ENCODE data around the gene BTBD10. TPM values are rescaled to one million over a fixed set of nuclear protein-coding genes. Genes with fewer than 3 reads are reported as not detected.
A peak's percentile ranks its signal among the peaks of the same experiment; 100 is the strongest.
"Not testable (repeated sequence)": the region's sequence is repeated elsewhere in the genome, so short reads cannot be mapped to it uniquely, and the experiment has no call there.

Gene BTBD10
- total and polyA plus RNA-seq, 2 experiments from 2014 or later, result 38.6 to 56.7 TPM

- Histone ChIP-seq H3K79me2 (ENCODE audit: insufficient read depth) (peaks cover 97% of the 10 kb centered on the region), H2AFZ (no peak overlapping the region), H3K27ac (peak overlapping the region; percentile 35; the same call in 1 of the 2 replicates), H3K4me3 (no peak overlapping the region), H3K4me2 (ENCODE audit: unreplicated experiment) (peak overlapping the region; percentile 35), H3K9ac (no peak overlapping the region), H4K20me1 (ENCODE audit: insufficient read depth) (no peaks in the 10 kb centered on the region), H3K27me3 (replicated peaks; ENCODE audit: insufficient read depth) (no peaks in the 10 kb centered on the region), H3F3A (ENCODE audit: insufficient read depth) (peaks cover 25% of the 10 kb centered on the region), H3K36me3 (ENCODE audit: low read depth) (no peaks in the 10 kb centered on the region), H3K4me1 (ENCODE audit: insufficient read depth) (peaks cover 40% of the 10 kb centered on the region), H3K9me3 (ENCODE audit: low read depth) (no peaks in the 10 kb centered on the region), H3K9me2 (ENCODE audit: insufficient read depth) (no peaks in the 10 kb centered on the region)
- 98 to 100% methylated on average over 2 of the region's 2 CpGs for WGBS, 2 experiments (ENCODE audit: low coverage in 1 of 2, low lambda C conversion rate in 2 of 2, missing lambda C conversion rate in 2 of 2)
- DNase-seq, result no peak
- TF ChIP-seq EZH2 (IDR thresholded peaks at IDR 0.05; ENCODE audit: insufficient read depth, poor library complexity, severe bottlenecking) (no peak), EZH2phosphoT487 (IDR thresholded peaks at IDR 0.05; ENCODE audit: insufficient read depth, low read depth) (no peak)
- in situ Hi-C loops (cut with MboI), result no loop called here
Observed at GRCh38 chr11:13445588-13445987, 17.4 kb downstream of the BTBD10 start.

DNA sequence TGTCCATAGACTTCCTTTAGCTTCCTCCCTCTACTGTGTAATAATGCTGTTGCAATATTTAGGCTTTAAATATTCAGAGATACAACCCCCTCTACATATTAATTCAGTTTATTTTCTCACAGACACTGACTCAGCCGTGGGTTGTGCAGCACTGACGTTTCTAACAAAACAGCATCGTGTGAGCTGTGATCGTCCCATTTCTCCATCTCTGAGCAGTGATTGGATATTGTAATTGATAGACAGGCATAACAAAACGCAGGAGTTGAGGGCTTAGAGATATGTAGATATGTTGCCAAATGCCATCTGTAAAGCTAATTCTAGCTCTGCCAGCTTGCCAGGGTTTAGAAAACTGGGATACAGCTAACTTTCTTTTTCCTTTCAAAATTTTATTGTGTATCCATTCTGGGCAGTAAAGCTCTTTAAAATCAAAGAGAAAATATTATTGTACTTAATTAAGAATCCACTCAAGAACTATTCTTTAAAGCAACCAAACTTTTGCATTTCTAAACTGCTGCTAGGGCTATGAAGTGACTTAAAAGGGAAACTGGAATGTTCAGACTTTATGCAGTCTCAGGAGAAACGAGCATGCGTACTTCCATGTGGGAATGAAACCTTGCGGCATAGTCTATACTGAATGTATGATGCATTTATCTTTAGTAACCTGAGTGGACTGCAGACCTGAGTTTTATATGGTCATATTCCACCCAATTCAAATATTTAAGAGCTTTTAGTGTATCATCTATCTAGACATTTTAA, 22.7 kb downstream of the BTBD10 start:
- Histone ChIP-seq H3K36me3 (ENCODE audit: low read depth) (no peaks in the 10 kb centered on the region), H3K27ac (peak overlapping the region; percentile 96), H3K27me3 (replicated peaks; ENCODE audit: insufficient read depth) (no peaks in the 10 kb centered on the region), H3K4me2 (ENCODE audit: unreplicated experiment) (peak overlapping the region; percentile 94), H4K20me1 (ENCODE audit: insufficient read depth) (no peaks in the 10 kb centered on the region), H3K9me3 (ENCODE audit: low read depth) (no peaks in the 10 kb centered on the region), H3F3A (ENCODE audit: insufficient read depth) (peaks cover 15% of the 10 kb centered on the region), H3K4me3 (peak overlapping the region; percentile 75), H3K9me2 (ENCODE audit: insufficient read depth) (no peaks in the 10 kb centered on the region), H3K4me1 (ENCODE audit: insufficient read depth) (peaks cover 31% of the 10 kb centered on the region), H3K9ac (peak overlapping the region; percentile 84), H3K79me2 (ENCODE audit: insufficient read depth) (peaks cover 92% of the 10 kb centered on the region), H2AFZ (peak overlapping the region; percentile 71)
- TF ChIP-seq EZH2phosphoT487 (IDR thresholded peaks at IDR 0.05; ENCODE audit: insufficient read depth, low read depth) (no peak), EZH2 (IDR thresholded peaks at IDR 0.05; ENCODE audit: insufficient read depth, poor library complexity, severe bottlenecking) (no peak)
- in situ Hi-C loops (cut with MboI), result no loop called here
- peak; percentile 96 for DNase-seq
- WGBS, 2 experiments (ENCODE audit: low coverage in 1 of 2, low lambda C conversion rate in 2 of 2, missing lambda C conversion rate in 2 of 2), result 2 to 4% methylated on average over 8 of the region's 8 CpGs

DNA sequence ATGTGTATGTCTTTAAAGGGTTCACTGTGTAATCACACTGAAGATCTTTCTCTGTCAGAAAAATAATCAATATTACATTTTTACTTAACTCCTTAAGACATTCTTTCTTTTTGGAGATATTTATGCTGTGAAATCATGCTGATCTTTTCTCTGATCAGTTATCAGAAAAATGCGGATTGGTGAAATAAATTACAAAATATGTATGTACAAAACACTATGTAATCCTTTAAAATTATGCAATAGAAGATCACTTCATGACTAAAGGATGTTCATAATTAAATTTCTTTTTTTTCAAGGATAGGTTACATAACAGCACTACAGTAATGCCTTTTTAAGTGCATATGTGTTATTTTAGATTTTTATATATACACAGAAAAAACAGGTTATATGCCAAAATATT, 24.7 kb downstream of the BTBD10 start:
- Histone ChIP-seq H3K27me3 (replicated peaks; ENCODE audit: insufficient read depth) (no peaks in the 10 kb centered on the region), H3K9ac (no peak overlapping the region), H3K9me3 (ENCODE audit: low read depth) (no peaks in the 10 kb centered on the region), H3K4me1 (ENCODE audit: insufficient read depth) (peaks cover 31% of the 10 kb centered on the region), H3K4me3 (no peak overlapping the region; the same call in 1 of the 2 replicates), H3K9me2 (ENCODE audit: insufficient read depth) (no peaks in the 10 kb centered on the region), H3F3A (ENCODE audit: insufficient read depth) (peaks cover 15% of the 10 kb centered on the region), H4K20me1 (ENCODE audit: insufficient read depth) (no peaks in the 10 kb centered on the region), H3K4me2 (ENCODE audit: unreplicated experiment) (peak overlapping the region; percentile 9), H3K27ac (peak overlapping the region; percentile 30), H2AFZ (no peak overlapping the region), H3K79me2 (ENCODE audit: insufficient read depth) (peaks cover 90% of the 10 kb centered on the region), H3K36me3 (ENCODE audit: low read depth) (no peaks in the 10 kb centered on the region)
- 51 to 53% methylated on average over 1 of the region's 1 CpG for WGBS, 2 experiments (ENCODE audit: low coverage in 1 of 2, low lambda C conversion rate in 2 of 2, missing lambda C conversion rate in 2 of 2)
- in situ Hi-C loops (cut with MboI), result no loop called here
- no peak for TF ChIP-seq EZH2phosphoT487 (IDR thresholded peaks at IDR 0.05; ENCODE audit: insufficient read depth, low read depth)
- peak; percentile 36 for DNase-seq

GRCh38 chr11:13436836-13437235, 26.2 kb downstream of the BTBD10 start:
- H3K4me2 ChIP-seq (ENCODE audit: unreplicated experiment); H3K36me3 ChIP-seq (ENCODE audit: low read depth); H3K9me3 ChIP-seq (ENCODE audit: low read depth); H3K9me2 ChIP-seq (ENCODE audit: insufficient read depth); H3K27me3 ChIP-seq (replicated peaks; ENCODE audit: insufficient read depth); DNase-seq; H4K20me1 ChIP-seq (ENCODE audit: insufficient read depth); H3K27ac ChIP-seq; H3K4me3 ChIP-seq; H3K9ac ChIP-seq; H2AFZ ChIP-seq; in situ Hi-C loops (cut with MboI): not testable (repeated sequence)
- peaks cover 31% of the 10 kb centered on the region for H3K4me1 ChIP-seq (ENCODE audit: insufficient read depth)
- WGBS, 2 experiments (ENCODE audit: low coverage in 1 of 2, low lambda C conversion rate in 2 of 2, missing lambda C conversion rate in 2 of 2), result 95 to 97% methylated on average over 7 of the region's 7 CpGs
- H3K79me2 ChIP-seq (ENCODE audit: insufficient read depth), result peaks cover 90% of the 10 kb centered on the region
- peaks cover 15% of the 10 kb centered on the region for H3F3A ChIP-seq (ENCODE audit: insufficient read depth)

All from GM23248 (cell line).